H1 (cell line): Measurements from ENCODE around the gene SLC6A12. TPM values are rescaled to one million over a fixed set of nuclear protein-coding genes. Genes with fewer than 3 reads are reported as not detected.

Experiments used
- CTCF ChIA-PET: fragments of 300-600 bp; sonication (Branson Sonifier 250); formaldehyde crosslinking; loops from one replicate; lab custom pipeline; 2021; ENCODE audit not compliant: partially characterized antibody; lab: Charles Lee
- POLR2A ChIA-PET: fragments of 300-600 bp; sonication (Branson Sonifier 250); formaldehyde crosslinking; loops from one replicate; lab custom pipeline; 2021; ENCODE audit warnings: inconsistent platforms; ENCODE audit not compliant: partially characterized antibody; lab: Charles Lee
- DNase-seq, 2 experiments: peaks; one replicate each; pipeline versions ENCODE4 v3.0.0 to v3.0.0-alpha.2; 2010 to 2022; ENCODE audit warnings: low spot score in 2 of 2, low read depth in 1 of 2, mixed read lengths in 1 of 2
- FAIRE-seq: peaks from 2 replicates; lab custom pipeline; 2011; peaks lifted over from hg19 to GRCh38; lab: Jason Lieb, UNC
- H2AFZ ChIP-seq: 2 replicates; pipeline ENCODE4 v1.8.1; 2012; ENCODE audit warnings: low read length, inconsistent platforms
- H2AK5ac ChIP-seq: 2 replicates; pipeline ENCODE4 v1.6.1; 2013; ENCODE audit warnings: low read depth, low read length
- H2BK120ac ChIP-seq: replicated peaks from 2 replicates; pipeline ENCODE3; 2013; ENCODE audit warnings: low read depth, low read length, inconsistent platforms
- H2BK12ac ChIP-seq: 2 replicates; pipeline ENCODE4 v1.6.1; 2013; ENCODE audit warnings: low read depth, low read length
- H2BK15ac ChIP-seq: 2 replicates; pipeline ENCODE4 v1.6.1; 2013; ENCODE audit warnings: low read length
- H2BK20ac ChIP-seq: 2 replicates; pipeline ENCODE4 v1.6.1; 2013; ENCODE audit warnings: low read length
- H2BK5ac ChIP-seq: 2 replicates; pipeline ENCODE4 v1.6.1; 2013; ENCODE audit warnings: low read depth, low read length
- H3K14ac ChIP-seq: 2 replicates; pipeline ENCODE4 v1.6.1; 2013; ENCODE audit warnings: inconsistent platforms; ENCODE audit not compliant: insufficient read length
- H3K18ac ChIP-seq: 2 replicates; pipeline ENCODE4 v1.6.1; 2013; ENCODE audit warnings: low read length; ENCODE audit errors: extremely low read depth
- H3K23ac ChIP-seq: 2 replicates; pipeline ENCODE4 v1.6.1; 2013; ENCODE audit warnings: inconsistent platforms; ENCODE audit not compliant: insufficient read length
- H3K23me2 ChIP-seq: 2 replicates; pipeline ENCODE4 v1.6.1; 2013; ENCODE audit warnings: low read depth, low read length
- H3K27ac ChIP-seq: 2 replicates; pipeline ENCODE4 v1.6.1; 2011; ENCODE audit warnings: low read depth, low read length, inconsistent platforms
- H3K27me3 ChIP-seq, 4 experiments: replicated peaks in 1 of 4; 1 replicate in 1 of 4; 2 replicates in 3 of 4; pipeline versions ENCODE4 v1.6.1 to v1.8.1; 2011 to 2013; ENCODE audit warnings: low read length in 3 of 4, mild to moderate bottlenecking in 3 of 4, inconsistent platforms in 2 of 4, mixed read lengths in 2 of 4, moderate library complexity in 1 of 4; ENCODE audit not compliant: control insufficient read depth in 3 of 4, insufficient read depth in 3 of 4; ENCODE audit errors: extremely low read depth in 1 of 4
- H3K36me3 ChIP-seq, 4 experiments: 2 replicates each; pipeline versions ENCODE4 v1.6.1 to v1.8.1; 2011 to 2013; ENCODE audit warnings: mild to moderate bottlenecking in 4 of 4, low read length in 3 of 4, moderate library complexity in 2 of 4, control low read depth in 1 of 4, inconsistent platforms in 1 of 4; ENCODE audit not compliant: insufficient read depth in 4 of 4, control insufficient read depth in 2 of 4
- H3K4ac ChIP-seq: replicated peaks from 2 replicates; pipeline ENCODE3; 2013; ENCODE audit warnings: low read length, low read depth, mixed read lengths, inconsistent platforms; ENCODE audit not compliant: insufficient read length
- H3K4me1 ChIP-seq, 4 experiments: replicated peaks in 1 of 4; 1 replicate in 1 of 4; 2 replicates in 3 of 4; pipeline versions ENCODE4 v1.6.1 to v1.8.1; 2011 to 2013; ENCODE audit warnings: low read length in 3 of 4, inconsistent platforms in 2 of 4, mixed read lengths in 1 of 4; ENCODE audit not compliant: insufficient read depth in 4 of 4, control insufficient read depth in 3 of 4
- H3K4me2 ChIP-seq, 2 experiments: 2 replicates each; pipeline versions ENCODE4 v1.6.1 to v1.8.1; 2011 to 2013; ENCODE audit warnings: low read depth in 2 of 2, low read length in 2 of 2, control low read depth in 1 of 2, inconsistent platforms in 1 of 2, mild to moderate bottlenecking in 1 of 2; ENCODE audit not compliant: insufficient read depth in 1 of 2
- H3K4me3 ChIP-seq, 4 experiments: fragments of 200-600, 300-600 bp in 1 of 4; sonication (generic), shearing (Covaris generic), sonication (Bioruptor Twin) in 1 of 4; 2 replicates each; pipeline versions ENCODE4 v1.5.1 to v1.8.1; 2011 to 2016; ENCODE audit warnings: low read length in 4 of 4, low read depth in 3 of 4, control low read depth in 2 of 4, inconsistent platforms in 2 of 4, mild to moderate bottlenecking in 2 of 4, mixed read lengths in 1 of 4, moderate library complexity in 1 of 4; ENCODE audit not compliant: insufficient read depth in 2 of 4; ENCODE audit errors: extremely low read depth in 1 of 4
- H3K56ac ChIP-seq: replicated peaks from 2 replicates; pipeline ENCODE3; 2013; ENCODE audit warnings: low read depth, mild to moderate bottlenecking, mixed read lengths, low read length, inconsistent platforms; ENCODE audit not compliant: insufficient read length
- H3K79me1 ChIP-seq: 2 replicates; pipeline ENCODE4 v1.6.1; 2013; ENCODE audit warnings: low read depth, low read length, control low read depth
- H3K79me2 ChIP-seq, 2 experiments: 2 replicates each; pipeline versions ENCODE4 v1.6.1 to v1.8.1; 2012 to 2013; ENCODE audit warnings: low read length in 2 of 2, mild to moderate bottlenecking in 2 of 2, inconsistent platforms in 1 of 2; ENCODE audit not compliant: insufficient read depth in 2 of 2, control insufficient read depth in 1 of 2
- H3K9ac ChIP-seq, 4 experiments: replicated peaks in 1 of 4; 1 replicate in 1 of 4; 2 replicates in 3 of 4; pipeline versions ENCODE4 v1.6.1 to v1.8.1; 2011 to 2013; ENCODE audit warnings: low read depth in 3 of 4, low read length in 3 of 4, control low read depth in 2 of 4, mild to moderate bottlenecking in 2 of 4, moderate library complexity in 2 of 4, inconsistent platforms in 1 of 4; ENCODE audit errors: extremely low read depth in 1 of 4
- H3K9me3 ChIP-seq, 2 experiments: 2 replicates each; pipeline versions ENCODE4 v1.6.1 to v1.8.1; 2012 to 2013; ENCODE audit warnings: mild to moderate bottlenecking in 2 of 2, moderate library complexity in 2 of 2, control low read depth in 1 of 2, inconsistent platforms in 1 of 2, low read depth in 1 of 2, low read length in 1 of 2, mixed read lengths in 1 of 2; ENCODE audit not compliant: insufficient read depth in 2 of 2
- H4K20me1 ChIP-seq, 2 experiments: replicated peaks in 1 of 2; 2 replicates each; pipeline versions ENCODE3 to v1.8.1; 2011 to 2013; ENCODE audit warnings: inconsistent platforms in 2 of 2, low read length in 2 of 2, mild to moderate bottlenecking in 1 of 2; ENCODE audit not compliant: insufficient read depth in 2 of 2, control insufficient read depth in 1 of 2
- H4K5ac ChIP-seq: 2 replicates; pipeline ENCODE4 v1.6.1; 2013; ENCODE audit warnings: low read length, low read depth, mixed read lengths, inconsistent platforms; ENCODE audit not compliant: insufficient read length
- H4K8ac ChIP-seq: 2 replicates; pipeline ENCODE4 v1.8.0; 2013; ENCODE audit warnings: mild to moderate bottlenecking, moderate library complexity, low read length, inconsistent platforms; ENCODE audit not compliant: insufficient read depth; ENCODE audit errors: extremely low read depth
- H4K91ac ChIP-seq: replicated peaks from 2 replicates; pipeline ENCODE3; 2013; ENCODE audit warnings: low read length, mixed read lengths, inconsistent platforms; ENCODE audit not compliant: insufficient read length
- CBX8 ChIP-seq: fragments of 300-800, 300-1000 bp; sonication (generic); IDR thresholded peaks from 2 replicates; pipeline ENCODE4 v1.7.1; 2016; ENCODE audit warnings: low read depth, low read length, borderline replicate concordance
- CHD2 ChIP-seq: IDR thresholded peaks from 2 replicates; pipeline ENCODE4 v1.6.1; 2012; ENCODE audit warnings: low read length, improper control_type of control experiment
- WGBS, 2 experiments: shearing (Covaris generic) in 1 of 2; methylation state at CpG; one replicate each; pipeline versions ENCODE4 v1.1.6 to v1.1.7; 2013 to 2015; ENCODE audit warnings: low lambda C conversion rate in 2 of 2, mixed read lengths in 2 of 2, inconsistent platforms in 1 of 2, low coverage in 1 of 2, missing lambda C conversion rate in 1 of 2; ENCODE audit not compliant: insufficient replicate concordance in 2 of 2, insufficient coverage in 1 of 2, insufficient read length in 1 of 2; ENCODE audit errors: extremely low coverage in 1 of 2, missing lambda C conversion rate in 1 of 2; 5-methylcytosine and 5-hydroxymethylcytosine counted together
- polyA plus RNA-seq, 7 experiments: library from polyadenylated mRNA; depleted of rRNA in 3 of 7; stranded (reverse) in 5 of 7; unstranded in 2 of 7; fragments of >200 nt in 5 of 7; fragments of 200-250 nt in 2 of 7; gene quantifications; 1 replicate in 5 of 7; 2 replicates in 1 of 7; 4 replicates in 1 of 7; pipeline versions ENCODE4 v1.2.1 to v1.2.3, GENCODE V29; 2011 to 2013; ENCODE audit warnings: missing spikeins in 2 of 7, mixed read lengths in 2 of 7
- total RNA-seq: library from RNA; stranded (reverse); fragmentation: NEBNext Ultra II Directional; extraction: Animal tissue kit (Norgen Biotek cat#: 25700); gene quantifications from 2 replicates; pipeline ENCODE4 v1.2.1, GENCODE V29; 2021

The SLC6A12 gene
- total and polyA plus RNA-seq, 2 of the 8 experiments (the other 6 are each of a cell fraction or from before 2014, with no cell fraction given), result 0.70 to 1.1 TPM

DNA sequence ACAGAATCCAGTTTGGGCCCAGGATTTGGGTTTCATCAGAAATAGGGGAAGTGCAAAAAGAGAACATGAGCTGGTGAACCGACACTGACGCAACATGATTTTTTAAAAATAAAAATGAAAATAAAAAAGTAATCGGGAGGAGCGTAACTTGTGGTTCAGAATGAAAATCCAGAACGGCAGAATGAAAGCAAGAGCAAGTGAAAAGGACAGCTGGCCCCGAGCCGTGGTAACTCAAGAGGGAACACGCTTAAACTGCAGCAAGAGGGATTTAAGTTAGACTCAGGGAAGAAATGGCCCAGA, 1.6 kb downstream of the SLC6A12 start:
- no peak overlapping the region for H2BK15ac ChIP-seq
- no peak overlapping the region for H2BK20ac ChIP-seq
- H4K5ac ChIP-seq, result no peak overlapping the region
- H2BK12ac ChIP-seq, result no peak overlapping the region
- H2BK5ac ChIP-seq, result no peak overlapping the region
- H4K20me1 ChIP-seq, result peaks cover 0 to 2% of the 10 kb centered on the region in 2 experiments
- no peak overlapping the region for H3K56ac ChIP-seq
- H3K4me2 ChIP-seq, result no peak overlapping the region
- no peak overlapping the region for H3K23ac ChIP-seq
- TF ChIP-seq CHD2 (no peak), CBX8 (no peak)
- no peak for DNase-seq
- H3K14ac ChIP-seq, result no peak overlapping the region
- H3K79me1 ChIP-seq, result no peaks in the 10 kb centered on the region
- no peak overlapping the region for H4K91ac ChIP-seq
- 89% methylated on average over 8 of the region's 8 CpGs; no CpG with 5 or more reads in 1 of the 2 experiments for WGBS, 2 experiments
- H4K8ac ChIP-seq, result no peak overlapping the region
- H3K4me1 ChIP-seq, result peaks cover 0 to 20% (median 15%) of the 10 kb centered on the region in 4 experiments; a peak in 6 of 7 replicates
- no peak overlapping the region for H2AFZ ChIP-seq
- H3K9me3 ChIP-seq, result no peaks in the 10 kb centered on the region
- H3K23me2 ChIP-seq, result peaks cover 3% of the 10 kb centered on the region; the same call in 1 of the 2 replicates
- no peak overlapping the region for H3K4ac ChIP-seq
- H3K27me3 ChIP-seq, result peaks cover 0 to 16% (median 13%) of the 10 kb centered on the region in 4 experiments; a peak in 4 of 7 replicates
- no peak overlapping the region for H3K18ac ChIP-seq
- no peak overlapping the region for H2AK5ac ChIP-seq
- H3K9ac ChIP-seq, result no peak overlapping the region
- no peak for FAIRE-seq
- CTCF ChIA-PET, result interaction anchor here (1.0 to 3.4 kb wide), 9 partner anchors 8 to 106 kb away, joined by 3 to 31 read pairs (median 5); no protein-coding TSS in a partner anchor
- H3K36me3 ChIP-seq, result no peaks in the 10 kb centered on the region
- H3K27ac ChIP-seq, result no peak overlapping the region
- H2BK120ac ChIP-seq, result no peak overlapping the region
- H3K79me2 ChIP-seq, result no peaks in the 10 kb centered on the region
- H3K4me3 ChIP-seq, result no peak overlapping the region
- POLR2A ChIA-PET, result interaction anchor here (0.9 to 2.0 kb wide), 4 partner anchors 8 to 30 kb away, joined by 3 to 8 read pairs (median 4); no protein-coding TSS in a partner anchor
